ENCODE results near the gene GNG4.
"Not testable (repeated sequence)": the region's sequence is repeated elsewhere in the genome, so short reads cannot be mapped to it uniquely, and the experiment has no call there.

Gene GNG4

GRCh38 chr1:235575597-235575996 is 74.0 kb downstream of the GNG4 start:
- Histone ChIP-seq H3K36me3 (replicated peaks; ENCODE audit: low read depth, low read length) (no peaks in the 10 kb centered on the region), H3K9me3 (ENCODE audit: insufficient read depth, low read length) (no peaks in the 10 kb centered on the region), H3K27ac (ENCODE audit: low read length) (no peak overlapping the region), H3K27me3 (ENCODE audit: low read depth, low read length) (no peaks in the 10 kb centered on the region), H2AFZ (ENCODE audit: low read depth, low read length) (no peak overlapping the region), H3K9ac (ENCODE audit: low read length) (no peak overlapping the region), H3K4me1 (ENCODE audit: low read length) (no peaks in the 10 kb centered on the region), H3K4me3 (ENCODE audit: low read length) (no peak overlapping the region), H3K79me2 (ENCODE audit: low read length) (no peaks in the 10 kb centered on the region), H4K20me1 (ENCODE audit: insufficient read depth, low read length) (no peaks in the 10 kb centered on the region), H3K4me2 (ENCODE audit: low read length) (no peak overlapping the region)
- TF ChIP-seq EZH2phosphoT487 (IDR thresholded peaks at IDR 0.05; ENCODE audit: low read depth) (no peak), CTCF (IDR thresholded peaks at IDR 0.05; ENCODE audit: low read depth, low read length) (no peak)

- Histone ChIP-seq H3K4me3 (ENCODE audit: low read length) (no peak overlapping the region), H3K9ac (ENCODE audit: low read length) (no peak overlapping the region), H3K27ac (ENCODE audit: low read length) (no peak overlapping the region), H3K4me2 (ENCODE audit: low read length) (no peak overlapping the region), H3K36me3 (replicated peaks; ENCODE audit: low read depth, low read length) (no peaks in the 10 kb centered on the region), H3K27me3 (ENCODE audit: low read depth, low read length) (no peaks in the 10 kb centered on the region), H4K20me1 (ENCODE audit: insufficient read depth, low read length) (no peaks in the 10 kb centered on the region), H2AFZ (ENCODE audit: low read depth, low read length) (no peak overlapping the region), H3K4me1 (ENCODE audit: low read length) (no peaks in the 10 kb centered on the region), H3K9me3 (ENCODE audit: insufficient read depth, low read length) (no peaks in the 10 kb centered on the region), H3K79me2 (ENCODE audit: low read length) (no peaks in the 10 kb centered on the region)
- TF ChIP-seq EZH2phosphoT487 (IDR thresholded peaks at IDR 0.05; ENCODE audit: low read depth) (no peak), CTCF (IDR thresholded peaks at IDR 0.05; ENCODE audit: low read depth, low read length) (no peak)
Observed at GRCh38 chr1:235573880-235574279, 75.7 kb downstream of the GNG4 start.

DNA sequence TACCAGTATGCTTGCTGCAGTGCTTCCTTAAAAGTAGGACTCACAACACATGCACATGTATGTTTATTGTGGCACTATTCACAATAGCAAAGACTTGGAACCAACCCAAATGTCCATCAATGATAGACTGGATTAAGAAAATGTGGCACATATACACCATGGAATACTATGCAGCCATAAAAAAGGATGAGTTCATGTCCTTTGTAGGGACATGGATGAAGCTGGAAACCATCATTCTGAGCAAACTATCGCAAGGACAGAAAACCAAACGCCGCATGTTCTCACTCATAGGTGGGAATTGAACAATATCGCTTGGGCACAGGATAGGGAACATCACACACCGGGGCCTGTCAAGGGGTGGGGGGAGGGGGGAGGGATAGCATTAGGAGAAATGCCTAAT is 76.6 kb downstream of the GNG4 start:
- not testable (repeated sequence) for H3K4me1 ChIP-seq (ENCODE audit: low read length); H3K27ac ChIP-seq (ENCODE audit: low read length); H3K79me2 ChIP-seq (ENCODE audit: low read length); H3K4me3 ChIP-seq (ENCODE audit: low read length); H2AFZ ChIP-seq (ENCODE audit: low read depth, low read length); H4K20me1 ChIP-seq (ENCODE audit: insufficient read depth, low read length); H3K36me3 ChIP-seq (replicated peaks; ENCODE audit: low read depth, low read length); H3K27me3 ChIP-seq (ENCODE audit: low read depth, low read length); H3K4me2 ChIP-seq (ENCODE audit: low read length); H3K9me3 ChIP-seq (ENCODE audit: insufficient read depth, low read length); H3K9ac ChIP-seq (ENCODE audit: low read length)

DNA sequence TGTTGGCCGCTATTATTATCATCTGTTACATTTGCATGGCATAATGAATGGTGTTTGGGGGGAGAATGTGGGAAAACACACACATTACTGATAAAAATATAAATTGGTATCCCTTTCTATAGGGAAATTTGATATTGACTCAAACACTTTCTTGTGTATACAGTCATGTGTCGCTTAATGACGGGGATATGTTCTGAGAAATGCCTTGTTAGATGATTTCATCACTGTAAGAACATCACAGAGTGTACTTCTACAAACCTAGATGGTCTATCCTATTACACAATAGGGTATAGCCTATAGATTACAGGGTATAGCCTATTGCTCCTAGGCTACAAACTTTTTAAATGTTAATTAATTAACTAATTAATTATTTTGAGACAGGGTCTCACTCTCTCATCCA is 78.1 kb downstream of the GNG4 start:
- H3K4me1 ChIP-seq (ENCODE audit: low read length): no peaks in the 10 kb centered on the region
- no peaks in the 10 kb centered on the region for H3K36me3 ChIP-seq (replicated peaks; ENCODE audit: low read depth, low read length)
- H3K4me2 ChIP-seq (ENCODE audit: low read length): no peak overlapping the region
- H3K9me3 ChIP-seq (ENCODE audit: insufficient read depth, low read length): no peaks in the 10 kb centered on the region
- no peak overlapping the region for H3K4me3 ChIP-seq (ENCODE audit: low read length)
- H3K27me3 ChIP-seq (ENCODE audit: low read depth, low read length): 0 out of 2 replicates have a peak, but pooled peaks cover 4% of the 10 kb centered on the region
- H4K20me1 ChIP-seq (ENCODE audit: insufficient read depth, low read length): no peaks in the 10 kb centered on the region
- TF ChIP-seq CTCF (IDR thresholded peaks at IDR 0.05; ENCODE audit: low read depth, low read length) (no peak), EZH2phosphoT487 (IDR thresholded peaks at IDR 0.05; ENCODE audit: low read depth) (no peak)
- H3K79me2 ChIP-seq (ENCODE audit: low read length): no peaks in the 10 kb centered on the region
- H3K9ac ChIP-seq (ENCODE audit: low read length): no peak overlapping the region
- no peak overlapping the region for H2AFZ ChIP-seq (ENCODE audit: low read depth, low read length)
- H3K27ac ChIP-seq (ENCODE audit: low read length): no peak overlapping the region

Measured in OCI-LY3 (cell line).